GM18505 (cell line): ENCODE measurements around the gene C17orf100.

Experiments used
- ATAC-seq: cut with Tn5 transposase; IDR thresholded peaks from one replicate; pipeline ENCODE4 v1.9.1; 2021; ENCODE audit not compliant: unreplicated experiment
- POLR2A ChIP-seq: IDR thresholded peaks from 4 replicates; pipeline ENCODE4 v1.6.1; 2011; ENCODE audit warnings: borderline replicate concordance; ENCODE audit not compliant: insufficient read depth, insufficient read length; ENCODE audit errors: extremely low read depth

Gene C17orf100

GRCh38 chr17:6636616-6637457, 14.7 kb upstream of the C17orf100 start:
- no peak for TF ChIP-seq POLR2A
- ATAC-seq, result no peak

DNA sequence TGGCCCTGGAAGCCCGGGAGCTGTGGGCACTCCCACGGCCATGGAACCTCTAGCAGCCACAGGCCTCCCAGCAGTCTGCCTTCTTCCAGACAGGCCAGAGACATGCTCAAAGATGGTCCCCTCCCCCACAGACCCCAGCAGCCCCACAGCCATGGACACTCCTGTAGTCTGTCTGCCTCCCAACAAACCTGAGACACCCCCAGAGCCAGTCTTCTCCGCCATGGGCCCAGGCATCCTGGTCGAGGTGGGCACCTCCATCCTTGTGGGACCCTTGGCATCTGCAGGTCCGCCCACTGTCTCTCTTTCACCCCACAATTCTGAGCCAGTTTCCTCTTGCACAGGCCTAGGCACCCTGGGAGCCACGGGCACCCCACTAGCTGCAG, 14.1 kb upstream of the C17orf100 start:
- ATAC-seq, result no peak
- TF ChIP-seq POLR2A, result no peak

DNA sequence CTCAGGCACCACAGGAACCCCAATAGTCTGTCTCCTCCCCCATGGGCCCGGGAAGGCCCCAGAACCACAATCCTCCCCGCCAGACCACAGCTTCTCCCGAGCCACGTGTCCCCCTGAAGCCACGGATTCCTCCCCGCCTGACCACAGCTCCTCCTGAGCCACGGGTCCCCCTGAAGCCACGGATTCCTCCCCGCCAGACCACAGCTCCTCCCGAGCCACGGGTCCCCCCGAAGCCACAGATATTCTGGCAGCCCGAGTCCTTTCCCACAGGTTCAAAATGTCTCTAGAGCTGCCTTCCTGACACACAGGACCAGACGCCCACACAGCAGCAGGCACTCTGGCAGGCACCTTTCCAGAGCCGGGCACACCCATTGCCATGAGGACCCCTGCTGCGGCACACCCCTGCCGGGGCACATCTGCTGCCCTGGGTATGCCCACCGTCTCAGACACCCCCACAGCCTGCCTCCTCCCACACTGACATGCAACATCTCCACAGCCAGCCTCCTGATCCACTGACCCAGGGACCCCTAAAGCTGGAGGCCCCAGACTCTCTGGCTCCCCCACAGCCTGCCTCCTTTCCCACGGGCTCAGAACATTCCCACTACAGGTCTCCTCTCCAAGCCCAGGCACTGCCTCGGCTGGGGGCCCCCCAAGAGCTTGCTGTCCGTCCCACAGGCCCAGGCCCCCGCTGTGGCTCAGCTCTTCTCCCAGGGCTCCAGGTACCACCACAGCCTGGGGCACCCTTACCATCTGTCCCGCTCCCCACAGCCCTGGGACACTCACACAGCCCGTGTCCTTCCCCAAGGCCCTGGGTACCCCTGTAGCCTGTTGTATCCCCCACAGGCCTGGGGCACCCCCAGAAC, 13.3 kb upstream of the C17orf100 start:
- ATAC-seq, result no peak
- no peak for TF ChIP-seq POLR2A

DNA sequence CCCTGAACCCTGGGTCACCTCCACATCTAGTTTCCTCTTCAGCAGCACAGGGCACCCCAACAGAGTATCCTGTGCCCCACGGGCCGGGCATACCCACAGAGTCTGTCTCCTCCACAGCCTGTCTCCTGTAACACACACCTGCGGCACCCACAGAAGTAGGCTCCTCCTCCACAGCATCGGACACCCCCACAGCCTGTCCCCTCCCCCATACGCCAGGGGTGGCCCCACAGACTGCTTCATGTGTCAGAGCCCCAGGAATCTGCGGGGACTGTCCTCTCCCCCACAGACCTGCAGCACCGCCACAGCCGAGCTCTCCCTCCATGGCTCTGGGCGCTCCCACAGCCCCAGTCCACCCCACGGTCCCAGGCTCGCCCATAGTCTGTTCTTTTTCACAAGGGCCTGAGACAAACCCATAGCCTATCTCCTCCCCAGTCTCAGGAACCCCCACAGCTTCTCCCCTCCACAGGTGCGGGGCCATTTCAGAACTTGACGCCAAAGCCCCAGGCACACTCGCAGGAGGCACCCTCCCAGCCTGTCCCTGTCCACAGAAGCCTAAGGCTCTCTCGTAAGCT, 12.5 kb upstream of the C17orf100 start:
- no peak for TF ChIP-seq POLR2A
- no peak for ATAC-seq

GRCh38 chr17:6639586-6640535, 11.7 kb upstream of the C17orf100 start:
- ATAC-seq, result no peak

GRCh38 chr17:6640536-6641246, 10.9 kb upstream of the C17orf100 start, which contains the start of the genes KIAA0753 and TXNDC17:
Gene KIAA0753, minus strand, starts transcription at chr17:6640711. Its CDS starts 5,608 bp downstream, at chr17:6635103.
Gene TXNDC17, plus strand, starts transcription at chr17:6641060. Its CDS starts 23 bp downstream, at chr17:6641083.
- ATAC-seq, result peak; percentile 81

More at GRCh38 chr17:6639586-6640535, 11.7 kb upstream of the C17orf100 start:
- TF ChIP-seq POLR2A, result no peak

DNA sequence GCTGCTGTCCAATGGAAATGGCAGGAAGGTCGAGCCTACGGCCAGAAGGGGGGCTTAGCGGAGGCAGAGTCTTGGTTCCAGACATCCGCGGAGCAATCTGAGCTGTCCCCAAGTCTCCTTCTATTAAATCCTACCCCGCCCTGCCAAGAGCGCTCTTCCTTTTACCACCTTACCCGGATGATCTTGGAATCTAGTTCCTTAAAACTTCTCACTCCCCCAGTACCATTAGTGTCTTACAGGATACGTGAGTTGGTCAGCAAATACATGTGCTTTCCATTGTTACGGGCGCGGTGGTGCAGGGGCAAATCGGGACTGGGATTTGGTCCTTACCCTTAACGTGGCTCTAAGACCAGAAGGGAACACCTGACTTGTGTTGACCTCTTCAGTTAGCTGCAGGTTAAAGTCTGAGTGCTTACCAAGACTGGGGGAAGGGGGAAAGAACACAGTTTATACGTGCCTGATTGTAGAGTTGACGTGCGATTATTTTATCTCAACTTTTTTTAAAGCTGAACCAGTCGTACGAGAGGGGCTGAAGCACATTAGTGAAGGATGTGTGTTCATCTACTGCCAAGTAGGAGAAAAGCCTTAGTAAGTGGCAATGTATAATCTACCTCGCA, 10.2 kb upstream of the C17orf100 start:
- peak; percentile 1 for ATAC-seq
- no peak for TF ChIP-seq POLR2A

More at GRCh38 chr17:6640536-6641246, 10.9 kb upstream of the C17orf100 start, which contains the start of the genes KIAA0753 and TXNDC17:
- peak; percentile 98 for TF ChIP-seq POLR2A

GRCh38 chr17:6642592-6642991, 9.0 kb upstream of the C17orf100 start:
- no peak for TF ChIP-seq POLR2A
- no peak for ATAC-seq

- ATAC-seq, result no peak
- no peak for TF ChIP-seq POLR2A
Measured at GRCh38 chr17:6643451-6644125, 8.0 kb upstream of the C17orf100 start.

GRCh38 chr17:6648181-6648580, 3.4 kb upstream of the C17orf100 start:
- no peak for ATAC-seq
- no peak for TF ChIP-seq POLR2A
